GM15510 (cell line): ENCODE results near the gene IL16.
A peak's percentile ranks its signal among the peaks of the same experiment; 100 is the strongest.

Experiments
- POLR2A ChIP-seq: IDR thresholded peaks from 3 replicates; pipeline ENCODE4 v1.6.1; 2011; ENCODE audit warnings: borderline replicate concordance; ENCODE audit not compliant: insufficient read length; ENCODE audit errors: extremely low read depth

The IL16 gene

GRCh38 chr15:81279621-81280485, 83.2 kb downstream of the IL16 start:
- no peak for TF ChIP-seq POLR2A

GRCh38 chr15:81280696-81281455, 84.2 kb downstream of the IL16 start:
- no peak for TF ChIP-seq POLR2A

GRCh38 chr15:81281456-81281735, 84.7 kb downstream of the IL16 start:
- TF ChIP-seq POLR2A = no peak

- no peak for TF ChIP-seq POLR2A
These were observed 85.3 kb downstream of the IL16 start for GRCh38 chr15:81281766-81282605.

- no peak for TF ChIP-seq POLR2A
These were observed 85.9 kb downstream of the IL16 start for GRCh38 chr15:81282606-81282895.

GRCh38 chr15:81282911-81283310, 86.2 kb downstream of the IL16 start:
- no peak for TF ChIP-seq POLR2A

- no peak for TF ChIP-seq POLR2A
These were observed 87.8 kb downstream of the IL16 start for GRCh38 chr15:81284256-81285031.

GRCh38 chr15:81285461-81285860, 88.8 kb downstream of the IL16 start:
- no peak for TF ChIP-seq POLR2A

- no peak for TF ChIP-seq POLR2A
These were observed 90.0 kb downstream of the IL16 start for GRCh38 chr15:81286621-81287121.

GRCh38 chr15:81288040-81288439, 91.4 kb downstream of the IL16 start:
- TF ChIP-seq POLR2A = no peak

- TF ChIP-seq POLR2A = no peak
These were observed 91.9 kb downstream of the IL16 start for GRCh38 chr15:81288616-81289015.

GRCh38 chr15:81289910-81290309, 93.2 kb downstream of the IL16 start:
- TF ChIP-seq POLR2A = no peak

GRCh38 chr15:81291916-81292522, 95.3 kb downstream of the IL16 start:
- TF ChIP-seq POLR2A = no peak

GRCh38 chr15:81292523-81293001, 95.9 kb downstream of the IL16 start:
- TF ChIP-seq POLR2A = peak; percentile 55
